Measurements from ENCODE around the gene HOXB1.

GRCh38 chr17:48503747-48504146 is 27.1 kb downstream of the HOXB1 start:
- TF ChIP-seq CTCF (conservative IDR thresholded peaks at IDR 0.05) (no peak), EZH2 (IDR thresholded peaks at IDR 0.05; ENCODE audit: low read depth) (no peak)

Data from PC-9 (cell line).